ENCODE data around the gene GPC1. TPM values are rescaled to one million over a fixed set of nuclear protein-coding genes. Genes with fewer than 3 reads are reported as not detected.

Gene GPC1
- total and polyA plus RNA-seq, 2 experiments from 2014 or later, result 71.4 to 142 TPM

GRCh38 chr2:240459401-240460252 is 24.2 kb downstream of the GPC1 start:
- Histone ChIP-seq H3K4me2 (no peak overlapping the region), H2AFZ (no peak overlapping the region), H3K9me3 (ENCODE audit: low read depth) (no peaks in the 10 kb centered on the region), H3K9me2 (replicated peaks; ENCODE audit: insufficient read depth) (no peaks in the 10 kb centered on the region), H3K27me3 (no peaks in the 10 kb centered on the region), H3K27ac (no peak overlapping the region), H3K79me2 (peaks cover 3% of the 10 kb centered on the region), H3K36me3 (replicated peaks; ENCODE audit: insufficient read depth, low read depth) (no peaks in the 10 kb centered on the region), H4K20me1 (ENCODE audit: insufficient read depth, poor library complexity, severe bottlenecking) (peaks cover 41% of the 10 kb centered on the region), H3K4me1 (ENCODE audit: insufficient read depth) (peaks cover 22% of the 10 kb centered on the region), H3K4me3 (no peak overlapping the region)
- TF ChIP-seq EZH2 (IDR thresholded peaks at IDR 0.05; ENCODE audit: borderline replicate concordance) (no peak), EZH2phosphoT487 (IDR thresholded peaks at IDR 0.05; ENCODE audit: low read depth, severe bottlenecking, unreplicated experiment) (no peak), CTCF (IDR thresholded peaks at IDR 0.05; ENCODE audit: poor library complexity) (no peak)
- 71% methylated on average over 23 of the region's 23 CpGs for WGBS (ENCODE audit: low lambda C conversion rate, missing lambda C conversion rate)
- peak; percentile 48 for DNase-seq (ENCODE audit: low spot score)

- DNase-seq (ENCODE audit: low spot score), result no peak
- no peak overlapping the region for H2AFZ ChIP-seq
- H3K9me2 ChIP-seq (replicated peaks; ENCODE audit: insufficient read depth), result no peaks in the 10 kb centered on the region
- no peaks in the 10 kb centered on the region for H3K79me2 ChIP-seq
- 94% methylated on average over 14 of the region's 16 CpGs for WGBS (ENCODE audit: low lambda C conversion rate, missing lambda C conversion rate)
- H4K20me1 ChIP-seq (ENCODE audit: insufficient read depth, poor library complexity, severe bottlenecking), result peaks cover 34% of the 10 kb centered on the region
- no peak overlapping the region for H3K4me3 ChIP-seq
- H3K27me3 ChIP-seq, result no peaks in the 10 kb centered on the region
- peaks cover 20% of the 10 kb centered on the region for H3K4me1 ChIP-seq (ENCODE audit: insufficient read depth)
- H3K36me3 ChIP-seq (replicated peaks; ENCODE audit: insufficient read depth, low read depth), result no peaks in the 10 kb centered on the region
- no peaks in the 10 kb centered on the region for H3K9me3 ChIP-seq (ENCODE audit: low read depth)
- no peak overlapping the region for H3K4me2 ChIP-seq
- H3K27ac ChIP-seq, result no peak overlapping the region
- TF ChIP-seq CTCF (IDR thresholded peaks at IDR 0.05; ENCODE audit: poor library complexity) (no peak), EZH2 (IDR thresholded peaks at IDR 0.05; ENCODE audit: borderline replicate concordance) (no peak), EZH2phosphoT487 (IDR thresholded peaks at IDR 0.05; ENCODE audit: low read depth, severe bottlenecking, unreplicated experiment) (no peak)
Observed at GRCh38 chr2:240460253-240460711, 24.8 kb downstream of the GPC1 start.

- Histone ChIP-seq H3K4me2 (no peak overlapping the region), H3K27ac (no peak overlapping the region), H3K79me2 (no peaks in the 10 kb centered on the region), H3K27me3 (no peaks in the 10 kb centered on the region), H4K20me1 (ENCODE audit: insufficient read depth, poor library complexity, severe bottlenecking) (peaks cover 28% of the 10 kb centered on the region), H3K4me1 (ENCODE audit: insufficient read depth) (peaks cover 13% of the 10 kb centered on the region), H3K9me3 (ENCODE audit: low read depth) (no peaks in the 10 kb centered on the region), H3K36me3 (replicated peaks; ENCODE audit: insufficient read depth, low read depth) (no peaks in the 10 kb centered on the region), H3K4me3 (no peak overlapping the region), H2AFZ (no peak overlapping the region), H3K9me2 (replicated peaks; ENCODE audit: insufficient read depth) (no peaks in the 10 kb centered on the region)
- 95% methylated on average over 16 of the region's 16 CpGs for WGBS (ENCODE audit: low lambda C conversion rate, missing lambda C conversion rate)
- no peak for TF ChIP-seq CTCF (IDR thresholded peaks at IDR 0.05; ENCODE audit: poor library complexity)
- TF ChIP-seq EZH2 (IDR thresholded peaks at IDR 0.05; ENCODE audit: borderline replicate concordance), result no peak
- TF ChIP-seq EZH2phosphoT487 (IDR thresholded peaks at IDR 0.05; ENCODE audit: low read depth, severe bottlenecking, unreplicated experiment), result no peak
- no peak for DNase-seq (ENCODE audit: low spot score)
Observed at GRCh38 chr2:240460781-240461431, 25.4 kb downstream of the GPC1 start.
